Measurements from ENCODE around the gene B3GAT2.

DNA sequence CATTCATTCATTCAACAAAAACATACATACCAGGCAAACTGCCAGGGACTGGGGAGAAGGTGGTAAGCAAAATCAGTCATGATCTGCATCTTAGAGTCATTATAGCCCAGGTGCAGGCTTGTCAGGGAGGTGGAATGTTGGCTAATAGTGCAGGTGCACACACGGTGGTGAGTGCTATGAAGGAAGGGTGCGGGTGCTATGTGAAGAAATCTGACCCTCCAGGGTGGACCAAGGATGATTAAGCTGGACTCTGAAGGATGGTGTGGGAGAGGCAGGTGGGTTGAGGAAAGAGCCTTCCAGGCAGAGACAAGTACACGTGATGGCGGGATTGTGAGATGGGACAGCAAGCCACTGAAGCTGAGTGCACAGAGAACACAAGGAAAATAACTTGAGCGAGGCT lies 77.4 kb downstream of the B3GAT2 start:
- TF ChIP-seq, protein P1, sequence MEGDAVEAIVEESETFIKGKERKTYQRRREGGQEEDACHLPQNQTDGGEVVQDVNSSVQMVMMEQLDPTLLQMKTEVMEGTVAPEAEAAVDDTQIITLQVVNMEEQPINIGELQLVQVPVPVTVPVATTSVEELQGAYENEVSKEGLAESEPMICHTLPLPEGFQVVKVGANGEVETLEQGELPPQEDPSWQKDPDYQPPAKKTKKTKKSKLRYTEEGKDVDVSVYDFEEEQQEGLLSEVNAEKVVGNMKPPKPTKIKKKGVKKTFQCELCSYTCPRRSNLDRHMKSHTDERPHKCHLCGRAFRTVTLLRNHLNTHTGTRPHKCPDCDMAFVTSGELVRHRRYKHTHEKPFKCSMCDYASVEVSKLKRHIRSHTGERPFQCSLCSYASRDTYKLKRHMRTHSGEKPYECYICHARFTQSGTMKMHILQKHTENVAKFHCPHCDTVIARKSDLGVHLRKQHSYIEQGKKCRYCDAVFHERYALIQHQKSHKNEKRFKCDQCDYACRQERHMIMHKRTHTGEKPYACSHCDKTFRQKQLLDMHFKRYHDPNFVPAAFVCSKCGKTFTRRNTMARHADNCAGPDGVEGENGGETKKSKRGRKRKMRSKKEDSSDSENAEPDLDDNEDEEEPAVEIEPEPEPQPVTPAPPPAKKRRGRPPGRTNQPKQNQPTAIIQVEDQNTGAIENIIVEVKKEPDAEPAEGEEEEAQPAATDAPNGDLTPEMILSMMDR (IDR thresholded peaks at IDR 0.05) = no peak
- no peak for TF ChIP-seq EP300 (IDR thresholded peaks at IDR 0.05)
- TF ChIP-seq POLR2A (IDR thresholded peaks at IDR 0.05) = no peak
